Measurements from ENCODE around the gene ZNF184. TPM values are rescaled to one million over a fixed set of nuclear protein-coding genes. Genes with fewer than 3 reads are reported as not detected.

ZNF184 gene
- total and polyA plus RNA-seq, 9 of the 15 experiments (the other 6 are each of a cell fraction or from before 2014, with no cell fraction given), result 7.6 to 22.2 (median 12.8) TPM

- no peak for TF ChIP-seq FOXJ3 (CRISPR knock-in tag; IDR thresholded peaks at IDR 0.05)
- peak; percentile 65 for TF ChIP-seq SMC3 (conservative IDR thresholded peaks at IDR 0.05; ENCODE audit: insufficient read depth, low read depth, low read length)
- TF ChIP-seq ZNF766 (CRISPR knock-in tag; conservative IDR thresholded peaks at IDR 0.05), result peak; percentile 64; the same call in 1 of the 2 replicates
- peak; percentile 26; the same call in 1 of the 2 replicates for TF ChIP-seq TFE3 (CRISPR knock-in tag; IDR thresholded peaks at IDR 0.05)
- peak; percentile 57 for TF ChIP-seq ARID1B (IDR thresholded peaks at IDR 0.05)
- TF ChIP-seq HMBOX1 (IDR thresholded peaks at IDR 0.05), result peak; percentile 99
- 0 out of 2 replicates have a peak, but pooled peaks have one; percentile 4 for TF ChIP-seq HIVEP1 (CRISPR knock-in tag; IDR thresholded peaks at IDR 0.05)
- TF ChIP-seq ZNF592 (IDR thresholded peaks at IDR 0.05), result peak; percentile 87
- TF ChIP-seq ZBTB49 (CRISPR knock-in tag; IDR thresholded peaks at IDR 0.05; ENCODE audit: borderline replicate concordance), result no peak
- peak; percentile 39; the same call in 1 of the 2 replicates for TF ChIP-seq RAD51 (IDR thresholded peaks at IDR 0.05; ENCODE audit: borderline replicate concordance, low read depth)
- no peak for TF ChIP-seq BRD4 (IDR thresholded peaks at IDR 0.05)
- TF ChIP-seq NONO (IDR thresholded peaks at IDR 0.05; ENCODE audit: low read depth in 2 of 2, low read length in 1 of 2), result no peak
- peak; percentile 79 for TF ChIP-seq HES1 (IDR thresholded peaks at IDR 0.05; ENCODE audit: low read depth)
- no peak for TF ChIP-seq SMAD4 (CRISPR knock-in tag; conservative IDR thresholded peaks at IDR 0.05)
- peak; percentile 30 for TF ChIP-seq HNRNPLL (IDR thresholded peaks at IDR 0.05; ENCODE audit: low read depth, low read length, poor library complexity, severe bottlenecking)
- TF ChIP-seq ZNF12 (CRISPR knock-in tag; IDR thresholded peaks at IDR 0.05), result no peak
- peak; percentile 83 for TF ChIP-seq EP300 (IDR thresholded peaks at IDR 0.05; ENCODE audit: low read length)
Observed at GRCh38 chr6:27495386-27496135, 22.7 kb upstream of the ZNF184 start (continued).

All from K562 (cell line).